ENCODE measurements around the gene C15orf61.

The C15orf61 gene

DNA sequence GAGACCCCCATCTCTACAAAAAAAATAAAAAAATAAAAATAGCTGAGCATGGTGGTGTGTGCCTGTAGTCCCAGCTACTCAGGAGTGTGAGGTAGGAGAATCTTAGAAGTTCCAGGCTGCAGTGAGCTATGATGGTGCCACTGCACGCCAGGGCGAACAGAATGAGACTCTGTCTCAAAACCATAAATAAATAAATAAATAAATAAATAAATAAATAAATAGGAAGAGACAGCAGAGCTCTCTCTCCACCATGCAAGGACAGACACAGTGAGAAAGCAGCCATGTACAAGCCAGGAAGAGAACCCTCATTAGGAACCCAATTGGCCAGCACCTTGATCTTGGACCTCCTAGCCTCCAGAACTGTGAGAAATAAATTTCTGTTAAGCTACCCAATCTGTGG lies 5.4 kb upstream of the C15orf61 start:
- Histone ChIP-seq H3K36me3 (ENCODE audit: control insufficient read depth in 2 of 2, insufficient read depth in 1 of 2, low read length in 2 of 2) (peaks cover 5 to 9% of the 10 kb centered on the region in 2 experiments; a peak in 2 of 3 replicates), H3K4me1 (ENCODE audit: control insufficient read depth, insufficient read depth, low read length) (peaks cover 12% of the 10 kb centered on the region), H3K4me3 (ENCODE audit: low read depth, low read length) (no peak overlapping the region), H3K27ac (ENCODE audit: extremely low read depth, low read depth, low read length) (no peak overlapping the region), H3K9me3 (ENCODE audit: control insufficient read depth, insufficient read depth, low read depth, low read length) (no peaks in the 10 kb centered on the region)
- ChIA-PET POLR2A (no interaction called here), CTCF (no interaction called here)
- TF ChIP-seq ZNF341 (tag by site-specific recombination; IDR thresholded peaks at IDR 0.05; ENCODE audit: low read depth) (0 out of 2 replicates have a peak, but pooled peaks have one; percentile 34), ZNF560 (tag by site-specific recombination; IDR thresholded peaks at IDR 0.05; ENCODE audit: borderline replicate concordance) (peak; percentile 71; the same call in 1 of the 2 replicates), ZNF510 (tag by site-specific recombination; IDR thresholded peaks at IDR 0.05; ENCODE audit: insufficient replicate concordance) (peak; percentile 66), ZNF549 (tag by site-specific recombination; IDR thresholded peaks at IDR 0.05) (no peak), ZNF404 (tag by site-specific recombination; IDR thresholded peaks at IDR 0.05) (peak; percentile 79), ZNF610 (tag by site-specific recombination; IDR thresholded peaks at IDR 0.05; ENCODE audit: borderline replicate concordance) (peak; percentile 45; the same call in 1 of the 2 replicates), ZNF19 (tag by site-specific recombination; IDR thresholded peaks at IDR 0.05; ENCODE audit: low read depth) (peak; percentile 92; the same call in 1 of the 2 replicates), ZNF629 (tag by site-specific recombination; IDR thresholded peaks at IDR 0.05) (0 out of 2 replicates have a peak, but pooled peaks have one; percentile 55), ZNF16 (tag by site-specific recombination; IDR thresholded peaks at IDR 0.05; ENCODE audit: low read depth) (0 out of 2 replicates have a peak, but pooled peaks have one; percentile 21), ZNF140 (tag by site-specific recombination; IDR thresholded peaks at IDR 0.05) (peak; percentile 72; the same call in 1 of the 2 replicates), WT1 (tag by site-specific recombination; IDR thresholded peaks at IDR 0.05) (0 out of 2 replicates have a peak, but pooled peaks have one; percentile 18), RBAK (tag by site-specific recombination; IDR thresholded peaks at IDR 0.05) (0 out of 2 replicates have a peak, but pooled peaks have one; percentile 46), ZBTB8A (tag by site-specific recombination; IDR thresholded peaks at IDR 0.05) (peak; percentile 68), ZNF433 (tag by site-specific recombination; IDR thresholded peaks at IDR 0.05; ENCODE audit: low read depth) (peak; percentile 94), ZNF548 (tag by site-specific recombination; IDR thresholded peaks at IDR 0.05) (0 out of 2 replicates have a peak, but pooled peaks have one; percentile 40), ZNF558 (tag by site-specific recombination; IDR thresholded peaks at IDR 0.05) (peak; percentile 62), ZNF664 (tag by site-specific recombination; IDR thresholded peaks at IDR 0.05) (peak; percentile 75)
- TF ChIP-seq, protein P1, sequence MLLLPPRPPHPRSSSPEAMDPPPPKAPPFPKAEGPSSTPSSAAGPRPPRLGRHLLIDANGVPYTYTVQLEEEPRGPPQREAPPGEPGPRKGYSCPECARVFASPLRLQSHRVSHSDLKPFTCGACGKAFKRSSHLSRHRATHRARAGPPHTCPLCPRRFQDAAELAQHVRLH (tag by site-specific recombination; IDR thresholded peaks at IDR 0.05), result 0 out of 2 replicates have a peak, but pooled peaks have one; percentile 49
- TF ChIP-seq, protein P2, sequence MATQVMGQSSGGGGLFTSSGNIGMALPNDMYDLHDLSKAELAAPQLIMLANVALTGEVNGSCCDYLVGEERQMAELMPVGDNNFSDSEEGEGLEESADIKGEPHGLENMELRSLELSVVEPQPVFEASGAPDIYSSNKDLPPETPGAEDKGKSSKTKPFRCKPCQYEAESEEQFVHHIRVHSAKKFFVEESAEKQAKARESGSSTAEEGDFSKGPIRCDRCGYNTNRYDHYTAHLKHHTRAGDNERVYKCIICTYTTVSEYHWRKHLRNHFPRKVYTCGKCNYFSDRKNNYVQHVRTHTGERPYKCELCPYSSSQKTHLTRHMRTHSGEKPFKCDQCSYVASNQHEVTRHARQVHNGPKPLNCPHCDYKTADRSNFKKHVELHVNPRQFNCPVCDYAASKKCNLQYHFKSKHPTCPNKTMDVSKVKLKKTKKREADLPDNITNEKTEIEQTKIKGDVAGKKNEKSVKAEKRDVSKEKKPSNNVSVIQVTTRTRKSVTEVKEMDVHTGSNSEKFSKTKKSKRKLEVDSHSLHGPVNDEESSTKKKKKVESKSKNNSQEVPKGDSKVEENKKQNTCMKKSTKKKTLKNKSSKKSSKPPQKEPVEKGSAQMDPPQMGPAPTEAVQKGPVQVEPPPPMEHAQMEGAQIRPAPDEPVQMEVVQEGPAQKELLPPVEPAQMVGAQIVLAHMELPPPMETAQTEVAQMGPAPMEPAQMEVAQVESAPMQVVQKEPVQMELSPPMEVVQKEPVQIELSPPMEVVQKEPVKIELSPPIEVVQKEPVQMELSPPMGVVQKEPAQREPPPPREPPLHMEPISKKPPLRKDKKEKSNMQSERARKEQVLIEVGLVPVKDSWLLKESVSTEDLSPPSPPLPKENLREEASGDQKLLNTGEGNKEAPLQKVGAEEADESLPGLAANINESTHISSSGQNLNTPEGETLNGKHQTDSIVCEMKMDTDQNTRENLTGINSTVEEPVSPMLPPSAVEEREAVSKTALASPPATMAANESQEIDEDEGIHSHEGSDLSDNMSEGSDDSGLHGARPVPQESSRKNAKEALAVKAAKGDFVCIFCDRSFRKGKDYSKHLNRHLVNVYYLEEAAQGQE (tag by site-specific recombination; IDR thresholded peaks at IDR 0.05), result peak; percentile 66
- TF ChIP-seq, protein P3, sequence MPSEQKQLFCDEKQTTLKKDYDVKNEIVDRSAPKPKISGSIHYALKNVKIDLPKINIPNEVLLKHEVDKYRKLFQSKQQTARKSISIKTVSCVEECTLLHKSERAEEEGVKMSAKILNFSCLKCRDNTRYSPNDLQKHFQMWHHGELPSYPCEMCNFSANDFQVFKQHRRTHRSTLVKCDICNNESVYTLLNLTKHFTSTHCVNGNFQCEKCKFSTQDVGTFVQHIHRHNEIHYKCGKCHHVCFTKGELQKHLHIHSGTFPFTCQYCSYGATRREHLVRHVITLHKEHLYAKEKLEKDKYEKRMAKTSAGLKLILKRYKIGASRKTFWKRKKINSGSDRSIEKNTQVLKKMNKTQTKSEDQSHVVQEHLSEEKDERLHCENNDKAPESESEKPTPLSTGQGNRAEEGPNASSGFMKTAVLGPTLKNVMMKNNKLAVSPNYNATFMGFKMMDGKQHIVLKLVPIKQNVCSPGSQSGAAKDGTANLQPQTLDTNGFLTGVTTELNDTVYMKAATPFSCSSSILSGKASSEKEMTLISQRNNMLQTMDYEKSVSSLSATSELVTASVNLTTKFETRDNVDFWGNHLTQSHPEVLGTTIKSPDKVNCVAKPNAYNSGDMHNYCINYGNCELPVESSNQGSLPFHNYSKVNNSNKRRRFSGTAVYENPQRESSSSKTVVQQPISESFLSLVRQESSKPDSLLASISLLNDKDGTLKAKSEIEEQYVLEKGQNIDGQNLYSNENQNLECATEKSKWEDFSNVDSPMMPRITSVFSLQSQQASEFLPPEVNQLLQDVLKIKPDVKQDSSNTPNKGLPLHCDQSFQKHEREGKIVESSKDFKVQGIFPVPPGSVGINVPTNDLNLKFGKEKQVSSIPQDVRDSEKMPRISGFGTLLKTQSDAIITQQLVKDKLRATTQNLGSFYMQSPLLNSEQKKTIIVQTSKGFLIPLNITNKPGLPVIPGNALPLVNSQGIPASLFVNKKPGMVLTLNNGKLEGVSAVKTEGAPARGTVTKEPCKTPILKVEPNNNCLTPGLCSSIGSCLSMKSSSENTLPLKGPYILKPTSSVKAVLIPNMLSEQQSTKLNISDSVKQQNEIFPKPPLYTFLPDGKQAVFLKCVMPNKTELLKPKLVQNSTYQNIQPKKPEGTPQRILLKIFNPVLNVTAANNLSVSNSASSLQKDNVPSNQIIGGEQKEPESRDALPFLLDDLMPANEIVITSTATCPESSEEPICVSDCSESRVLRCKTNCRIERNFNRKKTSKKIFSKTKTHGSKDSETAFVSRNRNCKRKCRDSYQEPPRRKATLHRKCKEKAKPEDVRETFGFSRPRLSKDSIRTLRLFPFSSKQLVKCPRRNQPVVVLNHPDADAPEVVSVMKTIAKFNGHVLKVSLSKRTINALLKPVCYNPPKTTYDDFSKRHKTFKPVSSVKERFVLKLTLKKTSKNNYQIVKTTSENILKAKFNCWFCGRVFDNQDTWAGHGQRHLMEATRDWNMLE (tag by site-specific recombination; conservative IDR thresholded peaks at IDR 0.05; ENCODE audit: low read depth), result peak; percentile 88
- TF ChIP-seq, protein P4, sequence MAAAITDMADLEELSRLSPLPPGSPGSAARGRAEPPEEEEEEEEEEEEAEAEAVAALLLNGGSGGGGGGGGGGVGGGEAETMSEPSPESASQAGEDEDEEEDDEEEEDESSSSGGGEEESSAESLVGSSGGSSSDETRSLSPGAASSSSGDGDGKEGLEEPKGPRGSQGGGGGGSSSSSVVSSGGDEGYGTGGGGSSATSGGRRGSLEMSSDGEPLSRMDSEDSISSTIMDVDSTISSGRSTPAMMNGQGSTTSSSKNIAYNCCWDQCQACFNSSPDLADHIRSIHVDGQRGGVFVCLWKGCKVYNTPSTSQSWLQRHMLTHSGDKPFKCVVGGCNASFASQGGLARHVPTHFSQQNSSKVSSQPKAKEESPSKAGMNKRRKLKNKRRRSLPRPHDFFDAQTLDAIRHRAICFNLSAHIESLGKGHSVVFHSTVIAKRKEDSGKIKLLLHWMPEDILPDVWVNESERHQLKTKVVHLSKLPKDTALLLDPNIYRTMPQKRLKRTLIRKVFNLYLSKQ (tag by site-specific recombination; IDR thresholded peaks at IDR 0.05; ENCODE audit: borderline replicate concordance), result 0 out of 2 replicates have a peak, but pooled peaks have one; percentile 36
- TF ChIP-seq, protein P5, sequence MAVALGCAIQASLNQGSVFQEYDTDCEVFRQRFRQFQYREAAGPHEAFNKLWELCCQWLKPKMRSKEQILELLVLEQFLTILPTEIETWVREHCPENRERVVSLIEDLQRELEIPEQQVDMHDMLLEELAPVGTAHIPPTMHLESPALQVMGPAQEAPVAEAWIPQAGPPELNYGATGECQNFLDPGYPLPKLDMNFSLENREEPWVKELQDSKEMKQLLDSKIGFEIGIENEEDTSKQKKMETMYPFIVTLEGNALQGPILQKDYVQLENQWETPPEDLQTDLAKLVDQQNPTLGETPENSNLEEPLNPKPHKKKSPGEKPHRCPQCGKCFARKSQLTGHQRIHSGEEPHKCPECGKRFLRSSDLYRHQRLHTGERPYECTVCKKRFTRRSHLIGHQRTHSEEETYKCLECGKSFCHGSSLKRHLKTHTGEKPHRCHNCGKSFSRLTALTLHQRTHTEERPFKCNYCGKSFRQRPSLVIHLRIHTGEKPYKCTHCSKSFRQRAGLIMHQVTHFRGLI (tag by site-specific recombination; IDR thresholded peaks at IDR 0.05), result no peak
- TF ChIP-seq, protein P6, sequence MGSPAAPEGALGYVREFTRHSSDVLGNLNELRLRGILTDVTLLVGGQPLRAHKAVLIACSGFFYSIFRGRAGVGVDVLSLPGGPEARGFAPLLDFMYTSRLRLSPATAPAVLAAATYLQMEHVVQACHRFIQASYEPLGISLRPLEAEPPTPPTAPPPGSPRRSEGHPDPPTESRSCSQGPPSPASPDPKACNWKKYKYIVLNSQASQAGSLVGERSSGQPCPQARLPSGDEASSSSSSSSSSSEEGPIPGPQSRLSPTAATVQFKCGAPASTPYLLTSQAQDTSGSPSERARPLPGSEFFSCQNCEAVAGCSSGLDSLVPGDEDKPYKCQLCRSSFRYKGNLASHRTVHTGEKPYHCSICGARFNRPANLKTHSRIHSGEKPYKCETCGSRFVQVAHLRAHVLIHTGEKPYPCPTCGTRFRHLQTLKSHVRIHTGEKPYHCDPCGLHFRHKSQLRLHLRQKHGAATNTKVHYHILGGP (tag by site-specific recombination; IDR thresholded peaks at IDR 0.05), result no peak
